Prostate gland (tissue), 2 donors: ENCODE data around the gene NAP1L4.

Experiments used
- POLR2A ChIP-seq: fragments of 450-650 bp; IDR thresholded peaks from one replicate; pipeline ENCODE4 v1.6.1; 2016; ENCODE audit warnings: antibody characterized with exemption, mild to moderate bottlenecking
- POLR2AphosphoS5 ChIP-seq: sonication (generic); formaldehyde crosslinking; IDR thresholded peaks from one replicate; pipeline ENCODE4 v1.6.1; 2017; ENCODE audit warnings: antibody characterized with exemption
- TF ChIP-seq, protein P1 (sequence below), 4 experiments: fragments of 200-600 bp in 2 of 4; fragments of 450-650 bp in 2 of 4; sonication (generic) in 2 of 4; IDR thresholded peaks; 1 replicate in 3 of 4; 2 replicates in 1 of 4; pipeline ENCODE4 v1.5.1; 2016 to 2019; ENCODE audit warnings: antibody characterized with exemption in 4 of 4, mild to moderate bottlenecking in 2 of 4, moderate library complexity in 2 of 4

- no peak for TF ChIP-seq POLR2A
- TF ChIP-seq, protein P1, sequence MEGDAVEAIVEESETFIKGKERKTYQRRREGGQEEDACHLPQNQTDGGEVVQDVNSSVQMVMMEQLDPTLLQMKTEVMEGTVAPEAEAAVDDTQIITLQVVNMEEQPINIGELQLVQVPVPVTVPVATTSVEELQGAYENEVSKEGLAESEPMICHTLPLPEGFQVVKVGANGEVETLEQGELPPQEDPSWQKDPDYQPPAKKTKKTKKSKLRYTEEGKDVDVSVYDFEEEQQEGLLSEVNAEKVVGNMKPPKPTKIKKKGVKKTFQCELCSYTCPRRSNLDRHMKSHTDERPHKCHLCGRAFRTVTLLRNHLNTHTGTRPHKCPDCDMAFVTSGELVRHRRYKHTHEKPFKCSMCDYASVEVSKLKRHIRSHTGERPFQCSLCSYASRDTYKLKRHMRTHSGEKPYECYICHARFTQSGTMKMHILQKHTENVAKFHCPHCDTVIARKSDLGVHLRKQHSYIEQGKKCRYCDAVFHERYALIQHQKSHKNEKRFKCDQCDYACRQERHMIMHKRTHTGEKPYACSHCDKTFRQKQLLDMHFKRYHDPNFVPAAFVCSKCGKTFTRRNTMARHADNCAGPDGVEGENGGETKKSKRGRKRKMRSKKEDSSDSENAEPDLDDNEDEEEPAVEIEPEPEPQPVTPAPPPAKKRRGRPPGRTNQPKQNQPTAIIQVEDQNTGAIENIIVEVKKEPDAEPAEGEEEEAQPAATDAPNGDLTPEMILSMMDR (IDR thresholded peaks at IDR 0.05) = no peak
- no peak for TF ChIP-seq POLR2AphosphoS5
These were observed 23.7 kb downstream of the NAP1L4 start for GRCh38 chr11:2968341-2968900.
